Measurements from ENCODE around the gene HOXA2. TPM values are rescaled to one million over a fixed set of nuclear protein-coding genes. Genes with fewer than 3 reads are reported as not detected.
A peak's percentile ranks its signal among the peaks of the same experiment; 100 is the strongest.

The HOXA2 gene
- total RNA-seq, 4 donors from 2014 or later = 0.29 to 0.88 (median 0.38) TPM; not detected in 1

GRCh38 chr7:27118580-27118979, 16.1 kb upstream of the HOXA2 start:
- Histone ChIP-seq H3K4me3 (peak overlapping the region in 1 of 4 donors; percentile 39), H3K27me3 (no peaks in the 10 kb centered on the region), H3K9me3 (no peaks in the 10 kb centered on the region), H3K4me1 (peaks cover 7 to 20% of the 10 kb centered on the region in 2 donors), H3K36me3 (no peaks in the 10 kb centered on the region), H3K27ac (peak overlapping the region in 3 of 4 donors; percentile 55 to 85 (median 79))
- DNase-seq = no peak
- no peak for TF ChIP-seq POLR2A (IDR thresholded peaks at IDR 0.05)
- TF ChIP-seq, protein P1, sequence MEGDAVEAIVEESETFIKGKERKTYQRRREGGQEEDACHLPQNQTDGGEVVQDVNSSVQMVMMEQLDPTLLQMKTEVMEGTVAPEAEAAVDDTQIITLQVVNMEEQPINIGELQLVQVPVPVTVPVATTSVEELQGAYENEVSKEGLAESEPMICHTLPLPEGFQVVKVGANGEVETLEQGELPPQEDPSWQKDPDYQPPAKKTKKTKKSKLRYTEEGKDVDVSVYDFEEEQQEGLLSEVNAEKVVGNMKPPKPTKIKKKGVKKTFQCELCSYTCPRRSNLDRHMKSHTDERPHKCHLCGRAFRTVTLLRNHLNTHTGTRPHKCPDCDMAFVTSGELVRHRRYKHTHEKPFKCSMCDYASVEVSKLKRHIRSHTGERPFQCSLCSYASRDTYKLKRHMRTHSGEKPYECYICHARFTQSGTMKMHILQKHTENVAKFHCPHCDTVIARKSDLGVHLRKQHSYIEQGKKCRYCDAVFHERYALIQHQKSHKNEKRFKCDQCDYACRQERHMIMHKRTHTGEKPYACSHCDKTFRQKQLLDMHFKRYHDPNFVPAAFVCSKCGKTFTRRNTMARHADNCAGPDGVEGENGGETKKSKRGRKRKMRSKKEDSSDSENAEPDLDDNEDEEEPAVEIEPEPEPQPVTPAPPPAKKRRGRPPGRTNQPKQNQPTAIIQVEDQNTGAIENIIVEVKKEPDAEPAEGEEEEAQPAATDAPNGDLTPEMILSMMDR (IDR thresholded peaks at IDR 0.05 in 4 of 5, conservative IDR thresholded peaks at IDR 0.05 in 1 of 5) = no peak
- in situ Hi-C loops (cut with MboI; ENCODE audit: low sequenced_read_pairs in 4 of 4) = no loop called here
- intact Hi-C loops (cut with DNase I; ENCODE audit: low total_unique reads) = no loop called here
- ATAC-seq = no peak

- Histone ChIP-seq H3K4me3 (peak overlapping the region; percentile 12 to 39 (median 24)), H3K36me3 (no peaks in the 10 kb centered on the region), H3K9me3 (no peaks in the 10 kb centered on the region), H3K27ac (peak overlapping the region; percentile 46 to 85 (median 67)), H3K4me1 (peaks cover 7 to 23% of the 10 kb centered on the region in 2 donors), H3K27me3 (no peaks in the 10 kb centered on the region)
- ATAC-seq (peak in 1 of 2 donors; percentile 36), DNase-seq (no peak)
- in situ Hi-C loops (cut with MboI; ENCODE audit: low sequenced_read_pairs in 4 of 4) = no loop called here
- intact Hi-C loops (cut with DNase I; ENCODE audit: low total_unique reads) = no loop called here
- TF ChIP-seq, protein P1 (IDR thresholded peaks at IDR 0.05 in 4 of 5, conservative IDR thresholded peaks at IDR 0.05 in 1 of 5) = no peak
- TF ChIP-seq POLR2A (IDR thresholded peaks at IDR 0.05) = no peak
These were observed 15.5 kb upstream of the HOXA2 start for GRCh38 chr7:27117887-27118491.

DNA sequence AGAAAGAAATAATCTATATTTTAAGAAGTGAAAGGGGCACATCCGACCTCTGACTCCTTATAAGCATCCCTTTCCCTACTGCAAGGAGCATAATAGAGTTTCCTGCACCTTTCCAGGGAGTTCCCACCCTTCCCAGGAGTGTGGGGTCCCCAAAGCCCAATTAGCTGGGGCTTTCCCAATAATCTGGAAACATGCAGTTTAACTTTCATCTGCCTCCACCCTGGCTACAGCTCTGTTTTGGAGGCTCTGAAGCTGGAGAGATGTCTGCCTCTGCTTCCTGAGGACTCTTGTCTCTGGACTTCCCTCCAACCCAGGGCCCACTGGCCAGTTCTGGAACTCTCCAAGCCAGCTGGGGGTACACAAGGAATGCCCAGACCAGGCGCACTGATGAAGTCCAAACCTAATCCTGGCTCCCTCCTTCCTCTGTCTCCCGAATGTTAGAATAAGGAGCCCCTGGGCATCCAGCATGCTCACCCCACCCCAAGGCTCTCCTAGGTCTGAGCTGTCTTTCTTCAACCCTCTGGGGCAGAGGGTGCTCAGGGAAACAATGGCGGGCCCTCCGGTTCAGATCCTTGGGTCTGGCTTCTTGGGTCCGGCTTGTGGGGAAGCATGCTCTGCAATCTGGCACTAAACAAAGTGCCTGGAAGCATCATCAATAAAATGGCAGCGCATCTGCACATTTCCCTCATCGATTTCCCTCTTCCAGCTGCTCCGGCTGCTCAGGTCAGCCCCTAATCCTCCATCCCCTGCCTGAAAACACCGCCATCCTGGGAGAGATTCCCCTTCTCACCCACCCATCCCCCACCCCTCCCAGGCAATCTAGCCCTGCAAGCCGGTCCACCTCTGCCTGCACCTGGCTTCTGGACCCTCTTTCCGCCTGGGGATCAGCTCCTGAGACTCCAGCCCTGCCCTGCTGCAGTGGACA, 14.7 kb upstream of the HOXA2 start:
- intact Hi-C loops (cut with DNase I; ENCODE audit: low total_unique reads) (no loop called here), in situ Hi-C loops (cut with MboI; ENCODE audit: low sequenced_read_pairs in 4 of 4) (no loop called here)
- no peaks in the 10 kb centered on the region for H3K36me3 ChIP-seq
- H3K9me3 ChIP-seq = no peaks in the 10 kb centered on the region
- DNase-seq = no peak
- peak overlapping the region; percentile 46 to 85 (median 67) for H3K27ac ChIP-seq
- H3K4me3 ChIP-seq = peak overlapping the region; percentile 12 to 39 (median 24)
- H3K4me1 ChIP-seq = peaks cover 10 to 31% of the 10 kb centered on the region in 2 donors
- no peak for TF ChIP-seq POLR2A (IDR thresholded peaks at IDR 0.05)
- TF ChIP-seq, protein P1 (IDR thresholded peaks at IDR 0.05 in 4 of 5, conservative IDR thresholded peaks at IDR 0.05 in 1 of 5) = no peak
- no peaks in the 10 kb centered on the region for H3K27me3 ChIP-seq
- no peak for ATAC-seq

GRCh38 chr7:27116031-27116961, 13.8 kb upstream of the HOXA2 start:
- peak overlapping the region; percentile 55 to 87 (median 82) for H3K27ac ChIP-seq

More at GRCh38 chr7:27116031-27116961, 13.8 kb upstream of the HOXA2 start:
- H3K4me1 ChIP-seq = peaks cover 19 to 38% of the 10 kb centered on the region in 2 donors
- H3K27me3 ChIP-seq = no peaks in the 10 kb centered on the region
- peak overlapping the region in 3 of 4 donors; percentile 22 to 43 (median 36) for H3K4me3 ChIP-seq
- intact Hi-C loops (cut with DNase I; ENCODE audit: low total_unique reads) (no loop called here), in situ Hi-C loops (cut with MboI; ENCODE audit: low sequenced_read_pairs in 4 of 4) (no loop called here)
- ATAC-seq = no peak
- no peaks in the 10 kb centered on the region for H3K36me3 ChIP-seq
- no peaks in the 10 kb centered on the region for H3K9me3 ChIP-seq
- TF ChIP-seq, protein P1 (IDR thresholded peaks at IDR 0.05 in 4 of 5, conservative IDR thresholded peaks at IDR 0.05 in 1 of 5) = no peak
- no peak for TF ChIP-seq POLR2A (IDR thresholded peaks at IDR 0.05)
- DNase-seq = no peak

Measured in gastrocnemius medialis (tissue), 4 donors.